ENCODE results near the gene CREB3.

Gene CREB3

GRCh38 chr9:35776018-35776417 is 43.6 kb downstream of the CREB3 start:
- TF ChIP-seq EZH2phosphoT487 (IDR thresholded peaks at IDR 0.05; ENCODE audit: borderline replicate concordance) (no peak), CTCF (conservative IDR thresholded peaks at IDR 0.05; ENCODE audit: low read length) (no peak)
- no peak overlapping the region for H3K4me2 ChIP-seq (ENCODE audit: low read depth, low read length, poor library complexity, severe bottlenecking)

GRCh38 chr9:35778496-35778895 is 46.0 kb downstream of the CREB3 start:
- Histone ChIP-seq H3K9me3 (ENCODE audit: insufficient read depth, low read depth, low read length) (no peaks in the 10 kb centered on the region), H3K9me2 (replicated peaks; ENCODE audit: low read depth, low read length) (no peaks in the 10 kb centered on the region), H3K9ac (ENCODE audit: low read depth, low read length, poor library complexity, severe bottlenecking) (no peak overlapping the region), H3K4me1 (ENCODE audit: insufficient read depth, low read length, poor library complexity, severe bottlenecking) (no peaks in the 10 kb centered on the region), H3K27me3 (ENCODE audit: insufficient read depth, low read length, poor library complexity, severe bottlenecking) (no peaks in the 10 kb centered on the region), H3K4me3 (ENCODE audit: low read length, poor library complexity, severe bottlenecking) (no peak overlapping the region), H3K79me2 (ENCODE audit: insufficient read depth, low read length) (peaks cover 2% of the 10 kb centered on the region; the same call in 1 of the 2 replicates), H3F3A (ENCODE audit: low read depth) (no peaks in the 10 kb centered on the region), H3K36me3 (ENCODE audit: insufficient read depth, low read length) (peaks cover 3% of the 10 kb centered on the region; the same call in 1 of the 2 replicates), H3K4me2 (ENCODE audit: low read depth, low read length, poor library complexity, severe bottlenecking) (no peak overlapping the region), H2AFZ (ENCODE audit: low read length) (no peak overlapping the region), H4K20me1 (ENCODE audit: insufficient read depth, low read length, poor library complexity, severe bottlenecking) (no peaks in the 10 kb centered on the region)
- TF ChIP-seq CTCF (conservative IDR thresholded peaks at IDR 0.05; ENCODE audit: low read length) (no peak), EZH2phosphoT487 (IDR thresholded peaks at IDR 0.05; ENCODE audit: borderline replicate concordance) (no peak)

More at GRCh38 chr9:35776018-35776417, 43.6 kb downstream of the CREB3 start:
- Histone ChIP-seq H3K4me1 (ENCODE audit: insufficient read depth, low read length, poor library complexity, severe bottlenecking) (no peaks in the 10 kb centered on the region), H3K4me3 (ENCODE audit: low read length, poor library complexity, severe bottlenecking) (no peak overlapping the region), H3K27me3 (ENCODE audit: insufficient read depth, low read length, poor library complexity, severe bottlenecking) (no peaks in the 10 kb centered on the region), H3F3A (ENCODE audit: low read depth) (no peaks in the 10 kb centered on the region), H4K20me1 (ENCODE audit: insufficient read depth, low read length, poor library complexity, severe bottlenecking) (no peaks in the 10 kb centered on the region), H3K79me2 (ENCODE audit: insufficient read depth, low read length) (peaks cover 4% of the 10 kb centered on the region; the same call in 1 of the 2 replicates), H3K9me2 (replicated peaks; ENCODE audit: low read depth, low read length) (no peaks in the 10 kb centered on the region), H3K9ac (ENCODE audit: low read depth, low read length, poor library complexity, severe bottlenecking) (no peak overlapping the region), H2AFZ (ENCODE audit: low read length) (no peak overlapping the region), H3K9me3 (ENCODE audit: insufficient read depth, low read depth, low read length) (no peaks in the 10 kb centered on the region), H3K36me3 (ENCODE audit: insufficient read depth, low read length) (no peaks in the 10 kb centered on the region)

GRCh38 chr9:35781066-35781465 is 48.6 kb downstream of the CREB3 start:
- TF ChIP-seq CTCF (conservative IDR thresholded peaks at IDR 0.05; ENCODE audit: low read length), result no peak
- Histone ChIP-seq H3K79me2 (ENCODE audit: insufficient read depth, low read length) (no peaks in the 10 kb centered on the region), H3F3A (ENCODE audit: low read depth) (no peaks in the 10 kb centered on the region), H4K20me1 (ENCODE audit: insufficient read depth, low read length, poor library complexity, severe bottlenecking) (no peaks in the 10 kb centered on the region), H3K9me2 (replicated peaks; ENCODE audit: low read depth, low read length) (no peaks in the 10 kb centered on the region), H3K4me2 (ENCODE audit: low read depth, low read length, poor library complexity, severe bottlenecking) (no peak overlapping the region), H3K4me1 (ENCODE audit: insufficient read depth, low read length, poor library complexity, severe bottlenecking) (no peaks in the 10 kb centered on the region), H3K9ac (ENCODE audit: low read depth, low read length, poor library complexity, severe bottlenecking) (no peak overlapping the region), H3K36me3 (ENCODE audit: insufficient read depth, low read length) (peaks cover 11% of the 10 kb centered on the region; the same call in 1 of the 2 replicates), H3K27me3 (ENCODE audit: insufficient read depth, low read length, poor library complexity, severe bottlenecking) (no peaks in the 10 kb centered on the region), H3K4me3 (ENCODE audit: low read length, poor library complexity, severe bottlenecking) (no peak overlapping the region), H3K9me3 (ENCODE audit: insufficient read depth, low read depth, low read length) (no peaks in the 10 kb centered on the region), H2AFZ (ENCODE audit: low read length) (no peak overlapping the region)

Measured in Loucy (cell line).